SK-N-SH treated with all-trans-retinoic acid at 6 μM for 48 hours (cell line): ENCODE data around the gene NDUFA8.

Source experiments
- ATAC-seq: fragments of 200-7000 bp; cut with Tn5 transposase; 3 replicates; pipeline ENCODE4 v1.9.1; 2020; ENCODE audit warnings: mild to moderate bottlenecking, moderate library complexity
- ARNTL ChIP-seq: fragments of 450-650 bp; formaldehyde crosslinking; IDR thresholded peaks from 2 replicates; pipeline ENCODE4 v1.5.0; 2020; ENCODE audit warnings: low read depth, mild to moderate bottlenecking, moderate library complexity, borderline replicate concordance
- BACH2 ChIP-seq: fragments of 250-450 bp; sonication (Bioruptor Pico); IDR thresholded peaks from 2 replicates; pipeline ENCODE4 v1.9.0; 2021; ENCODE audit warnings: mild to moderate bottlenecking, borderline replicate concordance
- ESRRG ChIP-seq: fragments of 250-450 bp; sonication (Bioruptor Pico); IDR thresholded peaks from 2 replicates; pipeline ENCODE4 v1.6.1; 2021; ENCODE audit warnings: mild to moderate bottlenecking
- ISL1 ChIP-seq: fragments of 250-450 bp; sonication (Bioruptor Pico); IDR thresholded peaks from 2 replicates; pipeline ENCODE4 v2.1.2; 2022; ENCODE audit warnings: mild to moderate bottlenecking, moderate library complexity
- PPARA ChIP-seq: fragments of 250-450 bp; sonication (Bioruptor Pico); IDR thresholded peaks from 2 replicates; pipeline ENCODE4 v1.5.0; 2020; ENCODE audit warnings: mild to moderate bottlenecking, borderline replicate concordance
- RARB ChIP-seq: fragments of 250-450 bp; sonication (Bioruptor Pico); IDR thresholded peaks from 2 replicates; pipeline ENCODE4 v1.8.0; 2021; ENCODE audit warnings: mild to moderate bottlenecking, moderate library complexity
- TOX ChIP-seq: fragments of 250-450 bp; sonication (Bioruptor Pico); IDR thresholded peaks from 2 replicates; pipeline ENCODE4 v1.8.0; 2021; ENCODE audit warnings: mild to moderate bottlenecking, moderate library complexity, borderline replicate concordance
- ZC3H10 ChIP-seq: fragments of 250-450 bp; sonication (Bioruptor Pico); IDR thresholded peaks from 2 replicates; pipeline ENCODE4 v1.5.1; 2021; ENCODE audit warnings: mild to moderate bottlenecking, moderate library complexity
- ZFP3 ChIP-seq: fragments of 250-450 bp; sonication (Bioruptor Pico); IDR thresholded peaks from 2 replicates; pipeline ENCODE4 v1.5.0; 2020; ENCODE audit warnings: mild to moderate bottlenecking, moderate library complexity
- ZFP30 ChIP-seq: fragments of 450-650 bp; formaldehyde crosslinking; IDR thresholded peaks from 2 replicates; pipeline ENCODE4 v1.5.0; 2022; ENCODE audit warnings: mild to moderate bottlenecking, moderate library complexity
- ZNF70 ChIP-seq: fragments of 450-650 bp; formaldehyde crosslinking; IDR thresholded peaks from 2 replicates; pipeline ENCODE4 v1.5.0; 2020; ENCODE audit warnings: mild to moderate bottlenecking, moderate library complexity
- ZNF8 ChIP-seq: fragments of 450-650 bp; formaldehyde crosslinking; IDR thresholded peaks from 2 replicates; pipeline ENCODE4 v1.5.0; 2020; ENCODE audit warnings: mild to moderate bottlenecking, moderate library complexity
- TF ChIP-seq, protein P1 (sequence below): fragments of 250-450 bp; sonication (Bioruptor Pico); IDR thresholded peaks from 2 replicates; pipeline ENCODE4 v1.5.1; 2021; ENCODE audit warnings: mild to moderate bottlenecking, moderate library complexity
- TF ChIP-seq, protein P2 (sequence below): fragments of 250-450 bp; sonication (Bioruptor Pico); IDR thresholded peaks from 2 replicates; pipeline ENCODE4 v1.5.0; 2020; ENCODE audit warnings: mild to moderate bottlenecking, moderate library complexity
- TF ChIP-seq, protein P3 (sequence below): fragments of 250-450 bp; sonication (Bioruptor Pico); IDR thresholded peaks from 2 replicates; pipeline ENCODE4 v1.8.0; 2021; ENCODE audit warnings: low read depth, mild to moderate bottlenecking, moderate library complexity, borderline replicate concordance
- TF ChIP-seq, protein P4 (sequence below): fragments of 250-450 bp; sonication (Bioruptor Pico); IDR thresholded peaks from 2 replicates; pipeline ENCODE4 v1.5.1; 2020; ENCODE audit warnings: low read depth, mild to moderate bottlenecking, moderate library complexity

Gene NDUFA8

DNA sequence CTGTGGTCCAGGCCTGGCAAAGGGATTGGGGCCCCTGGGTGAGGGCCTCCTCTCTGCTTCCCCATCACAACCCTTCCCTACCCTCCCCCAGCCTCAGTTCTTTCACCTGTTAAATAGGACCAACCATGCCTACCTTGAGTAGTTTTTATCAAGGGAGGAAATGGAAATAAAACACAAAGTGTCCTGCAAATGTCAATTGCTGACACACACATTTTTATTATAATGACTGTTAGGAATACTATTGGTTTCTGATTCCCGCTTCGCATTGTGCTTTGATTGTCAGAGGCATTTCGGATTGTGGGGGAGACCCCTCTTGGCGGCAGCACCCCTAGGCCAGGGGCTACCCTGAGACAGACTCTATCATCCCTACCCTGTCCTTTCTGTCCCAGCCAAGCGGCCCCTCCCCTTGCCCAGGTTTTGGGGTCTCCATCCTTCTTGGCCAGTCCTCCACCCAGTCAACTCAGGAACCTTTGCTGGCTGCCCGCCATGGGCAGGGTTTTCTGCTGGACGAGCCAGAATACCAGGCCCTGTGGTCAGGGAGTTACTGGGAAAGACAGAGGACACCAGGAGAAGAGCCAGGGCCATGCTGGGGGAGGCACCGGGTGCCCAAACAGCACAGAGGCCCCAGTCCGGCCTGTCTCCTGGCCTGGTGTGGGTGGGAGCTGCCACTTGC, 48.0 kb downstream of the NDUFA8 start (continued):
- TF ChIP-seq, protein P1, sequence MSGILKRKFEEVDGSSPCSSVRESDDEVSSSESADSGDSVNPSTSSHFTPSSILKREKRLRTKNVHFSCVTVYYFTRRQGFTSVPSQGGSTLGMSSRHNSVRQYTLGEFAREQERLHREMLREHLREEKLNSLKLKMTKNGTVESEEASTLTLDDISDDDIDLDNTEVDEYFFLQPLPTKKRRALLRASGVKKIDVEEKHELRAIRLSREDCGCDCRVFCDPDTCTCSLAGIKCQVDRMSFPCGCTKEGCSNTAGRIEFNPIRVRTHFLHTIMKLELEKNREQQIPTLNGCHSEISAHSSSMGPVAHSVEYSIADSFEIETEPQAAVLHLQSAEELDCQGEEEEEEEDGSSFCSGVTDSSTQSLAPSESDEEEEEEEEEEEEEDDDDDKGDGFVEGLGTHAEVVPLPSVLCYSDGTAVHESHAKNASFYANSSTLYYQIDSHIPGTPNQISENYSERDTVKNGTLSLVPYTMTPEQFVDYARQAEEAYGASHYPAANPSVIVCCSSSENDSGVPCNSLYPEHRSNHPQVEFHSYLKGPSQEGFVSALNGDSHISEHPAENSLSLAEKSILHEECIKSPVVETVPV (CRISPR knock-in tag), result no peak
- no peak for TF ChIP-seq ZFP3 (CRISPR knock-in tag)
- TF ChIP-seq ZNF8 (CRISPR knock-in tag), result no peak
- TF ChIP-seq BACH2 (CRISPR knock-in tag), result no peak

DNA sequence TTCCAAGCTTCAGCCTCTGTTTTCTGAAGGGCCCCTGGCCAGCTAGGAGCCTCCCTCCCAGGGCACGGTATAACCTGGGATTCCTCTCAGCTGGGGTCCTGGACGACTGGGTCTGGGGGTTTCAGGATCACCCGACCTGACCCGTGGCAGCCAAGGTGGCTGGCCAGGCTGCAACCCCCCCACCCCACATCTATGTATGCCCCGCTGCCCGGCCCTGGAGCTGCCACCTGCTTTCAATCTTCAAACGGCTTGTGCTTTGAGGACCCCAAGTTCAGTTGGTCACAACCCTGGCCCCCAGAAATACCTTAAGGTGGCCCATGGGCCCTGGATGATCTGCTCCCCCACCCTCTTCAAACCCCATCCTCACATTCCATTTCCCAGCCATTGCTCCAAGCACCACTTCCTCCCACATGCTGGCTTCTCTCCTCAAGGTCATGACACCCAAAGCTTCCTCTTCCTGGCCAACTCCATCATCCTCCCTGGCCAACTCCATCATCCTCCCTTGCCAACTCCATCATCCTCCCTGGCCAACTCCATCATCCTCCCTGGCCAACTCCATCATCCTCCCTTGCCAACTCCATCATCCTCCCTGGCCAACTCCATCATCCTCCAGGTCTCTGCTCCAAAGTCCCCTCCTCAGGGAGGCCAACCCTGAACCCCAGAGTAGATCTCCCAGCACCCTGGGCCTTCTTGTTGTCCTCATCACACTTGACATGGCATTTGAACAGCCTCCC, 49.3 kb downstream of the NDUFA8 start:
- ATAC-seq, result no peak
- TF ChIP-seq ZNF8 (CRISPR knock-in tag) (no peak), RARB (CRISPR knock-in tag) (no peak), ZNF70 (no peak), TOX (no peak), ARNTL (no peak), ZFP30 (no peak), ZC3H10 (CRISPR knock-in tag) (no peak)
- TF ChIP-seq, protein P2, sequence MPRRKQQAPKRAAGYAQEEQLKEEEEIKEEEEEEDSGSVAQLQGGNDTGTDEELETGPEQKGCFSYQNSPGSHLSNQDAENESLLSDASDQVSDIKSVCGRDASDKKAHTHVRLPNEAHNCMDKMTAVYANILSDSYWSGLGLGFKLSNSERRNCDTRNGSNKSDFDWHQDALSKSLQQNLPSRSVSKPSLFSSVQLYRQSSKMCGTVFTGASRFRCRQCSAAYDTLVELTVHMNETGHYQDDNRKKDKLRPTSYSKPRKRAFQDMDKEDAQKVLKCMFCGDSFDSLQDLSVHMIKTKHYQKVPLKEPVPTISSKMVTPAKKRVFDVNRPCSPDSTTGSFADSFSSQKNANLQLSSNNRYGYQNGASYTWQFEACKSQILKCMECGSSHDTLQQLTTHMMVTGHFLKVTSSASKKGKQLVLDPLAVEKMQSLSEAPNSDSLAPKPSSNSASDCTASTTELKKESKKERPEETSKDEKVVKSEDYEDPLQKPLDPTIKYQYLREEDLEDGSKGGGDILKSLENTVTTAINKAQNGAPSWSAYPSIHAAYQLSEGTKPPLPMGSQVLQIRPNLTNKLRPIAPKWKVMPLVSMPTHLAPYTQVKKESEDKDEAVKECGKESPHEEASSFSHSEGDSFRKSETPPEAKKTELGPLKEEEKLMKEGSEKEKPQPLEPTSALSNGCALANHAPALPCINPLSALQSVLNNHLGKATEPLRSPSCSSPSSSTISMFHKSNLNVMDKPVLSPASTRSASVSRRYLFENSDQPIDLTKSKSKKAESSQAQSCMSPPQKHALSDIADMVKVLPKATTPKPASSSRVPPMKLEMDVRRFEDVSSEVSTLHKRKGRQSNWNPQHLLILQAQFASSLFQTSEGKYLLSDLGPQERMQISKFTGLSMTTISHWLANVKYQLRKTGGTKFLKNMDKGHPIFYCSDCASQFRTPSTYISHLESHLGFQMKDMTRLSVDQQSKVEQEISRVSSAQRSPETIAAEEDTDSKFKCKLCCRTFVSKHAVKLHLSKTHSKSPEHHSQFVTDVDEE, result no peak
- TF ChIP-seq, protein P3, sequence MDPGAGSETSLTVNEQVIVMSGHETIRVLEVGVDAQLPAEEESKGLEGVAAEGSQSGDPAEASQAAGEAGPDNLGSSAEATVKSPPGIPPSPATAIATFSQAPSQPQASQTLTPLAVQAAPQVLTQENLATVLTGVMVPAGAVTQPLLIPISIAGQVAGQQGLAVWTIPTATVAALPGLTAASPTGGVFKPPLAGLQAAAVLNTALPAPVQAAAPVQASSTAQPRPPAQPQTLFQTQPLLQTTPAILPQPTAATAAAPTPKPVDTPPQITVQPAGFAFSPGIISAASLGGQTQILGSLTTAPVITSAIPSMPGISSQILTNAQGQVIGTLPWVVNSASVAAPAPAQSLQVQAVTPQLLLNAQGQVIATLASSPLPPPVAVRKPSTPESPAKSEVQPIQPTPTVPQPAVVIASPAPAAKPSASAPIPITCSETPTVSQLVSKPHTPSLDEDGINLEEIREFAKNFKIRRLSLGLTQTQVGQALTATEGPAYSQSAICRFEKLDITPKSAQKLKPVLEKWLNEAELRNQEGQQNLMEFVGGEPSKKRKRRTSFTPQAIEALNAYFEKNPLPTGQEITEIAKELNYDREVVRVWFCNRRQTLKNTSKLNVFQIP (CRISPR knock-in tag), result no peak

DNA sequence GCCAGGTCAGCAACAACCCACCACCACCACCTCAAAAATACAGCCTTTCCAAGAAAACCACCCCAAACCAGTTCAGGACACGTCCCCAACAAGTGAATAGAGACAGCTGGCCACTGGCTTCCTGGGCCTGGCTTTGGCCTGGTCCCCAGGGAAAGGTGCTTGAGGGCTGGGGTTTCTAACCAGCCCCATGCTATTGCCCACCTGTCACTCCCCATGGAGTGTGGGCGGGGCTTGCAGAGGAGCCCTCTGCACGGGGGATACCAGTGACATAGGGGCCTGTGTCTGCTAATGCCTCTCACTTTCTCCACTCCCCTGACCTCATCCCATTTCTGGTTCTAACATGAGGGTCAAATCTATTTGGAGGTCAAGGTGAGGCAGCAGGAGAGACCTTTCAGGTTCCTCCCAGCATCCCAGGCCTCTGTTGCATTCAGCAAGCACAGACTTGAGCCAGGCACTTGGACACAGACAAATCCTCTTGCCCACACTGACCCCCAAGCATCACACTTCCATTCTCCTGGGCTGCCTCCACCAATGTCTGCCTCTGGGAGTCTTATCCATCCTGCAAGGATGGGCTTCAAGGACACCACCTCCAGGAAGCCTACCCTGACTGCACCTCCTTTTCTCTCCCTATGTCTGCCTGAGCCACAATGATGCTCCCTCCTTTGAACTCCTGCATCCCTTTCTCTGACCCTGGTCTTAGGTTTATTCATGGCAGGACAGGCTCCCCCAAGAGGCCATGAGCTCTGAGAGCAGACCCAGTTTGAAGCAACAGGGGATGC, 50.4 kb downstream of the NDUFA8 start:
- no peak for ATAC-seq
- TF ChIP-seq RARB (CRISPR knock-in tag) (no peak), ZFP3 (CRISPR knock-in tag) (no peak)
- TF ChIP-seq, protein P4, sequence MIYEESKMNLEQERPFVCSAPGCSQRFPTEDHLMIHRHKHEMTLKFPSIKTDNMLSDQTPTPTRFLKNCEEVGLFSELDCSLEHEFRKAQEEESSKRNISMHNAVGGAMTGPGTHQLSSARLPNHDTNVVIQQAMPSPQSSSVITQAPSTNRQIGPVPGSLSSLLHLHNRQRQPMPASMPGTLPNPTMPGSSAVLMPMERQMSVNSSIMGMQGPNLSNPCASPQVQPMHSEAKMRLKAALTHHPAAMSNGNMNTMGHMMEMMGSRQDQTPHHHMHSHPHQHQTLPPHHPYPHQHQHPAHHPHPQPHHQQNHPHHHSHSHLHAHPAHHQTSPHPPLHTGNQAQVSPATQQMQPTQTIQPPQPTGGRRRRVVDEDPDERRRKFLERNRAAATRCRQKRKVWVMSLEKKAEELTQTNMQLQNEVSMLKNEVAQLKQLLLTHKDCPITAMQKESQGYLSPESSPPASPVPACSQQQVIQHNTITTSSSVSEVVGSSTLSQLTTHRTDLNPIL (CRISPR knock-in tag), result no peak

DNA sequence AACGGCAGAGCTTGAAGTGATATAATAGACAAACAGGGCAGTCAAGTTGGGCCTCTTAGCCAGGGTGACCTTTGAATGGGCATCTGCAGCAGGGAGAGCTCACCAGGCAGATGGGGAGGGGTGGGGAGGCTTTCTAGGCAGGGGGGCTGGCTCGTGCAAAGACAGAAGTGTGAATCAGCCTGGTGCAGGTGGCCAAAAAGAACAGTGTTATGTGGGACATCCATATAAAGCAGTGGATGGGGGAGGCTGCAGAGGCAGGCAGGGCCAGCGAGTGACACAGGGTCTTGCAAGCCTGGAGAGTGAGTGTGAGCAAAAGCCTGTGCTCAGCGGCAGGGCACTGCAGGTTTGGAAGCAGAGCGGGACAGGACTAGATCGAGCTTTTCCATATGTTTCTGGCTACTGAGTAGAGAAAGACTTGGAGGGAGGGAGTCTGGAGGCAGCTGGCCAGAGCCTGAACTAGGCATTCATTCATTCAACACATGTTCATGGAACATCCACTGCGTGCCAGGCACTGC, 52.2 kb downstream of the NDUFA8 start:
- ATAC-seq, result no peak
- TF ChIP-seq RARB (CRISPR knock-in tag), result no peak
- TF ChIP-seq, protein P4 (CRISPR knock-in tag), result no peak
- TF ChIP-seq BACH2 (CRISPR knock-in tag), result no peak
- no peak for TF ChIP-seq ZC3H10 (CRISPR knock-in tag)
- no peak for TF ChIP-seq PPARA (CRISPR knock-in tag)
- TF ChIP-seq ZFP30, result no peak
- TF ChIP-seq, protein P2, result no peak
- no peak for TF ChIP-seq ARNTL
- no peak for TF ChIP-seq ZNF70
- TF ChIP-seq, protein P3 (CRISPR knock-in tag), result no peak
- TF ChIP-seq ISL1 (CRISPR knock-in tag), result no peak
- TF ChIP-seq, protein P1 (CRISPR knock-in tag), result no peak
- TF ChIP-seq ZFP3 (CRISPR knock-in tag), result no peak
- TF ChIP-seq ESRRG (CRISPR knock-in tag), result no peak
